Measurements from ENCODE around the gene PMEPA1.

DNA sequence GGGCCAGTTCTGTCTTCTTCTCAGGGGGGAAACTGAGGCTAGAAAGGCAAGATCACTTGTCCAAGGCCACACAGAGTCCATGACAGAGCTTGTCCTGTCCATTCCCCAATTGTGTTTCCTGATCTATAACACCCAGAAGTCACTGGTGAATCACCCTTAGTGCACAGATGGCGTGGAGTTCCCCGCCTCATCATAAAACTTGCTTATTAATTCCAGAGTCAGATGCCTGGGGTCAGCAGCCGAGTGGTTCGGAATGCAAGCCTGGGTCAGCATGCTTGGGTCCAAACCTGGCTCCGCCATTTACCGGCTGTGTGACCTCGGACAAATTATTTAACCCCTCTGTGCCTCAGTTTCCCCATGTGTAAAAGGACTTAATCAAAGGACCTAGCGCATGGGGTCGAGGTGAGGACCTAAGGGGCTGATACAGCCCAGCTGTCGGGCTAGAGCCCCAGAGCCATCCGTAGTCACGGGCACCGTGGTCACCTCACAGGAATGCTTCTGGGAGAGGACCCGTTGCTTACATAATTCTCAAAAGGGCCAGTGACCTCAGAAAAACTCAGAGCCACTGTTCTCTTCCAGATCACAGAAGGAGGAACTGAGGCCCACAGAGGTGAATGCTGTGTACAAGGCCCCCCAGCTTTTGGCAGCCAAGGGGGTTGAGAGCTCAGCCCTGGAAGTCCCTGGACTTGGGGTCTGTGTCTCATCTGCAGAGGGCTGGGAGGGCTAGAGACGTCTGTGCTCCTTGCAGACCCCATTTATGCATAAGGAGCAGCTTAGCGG lies 88.2 kb downstream of the PMEPA1 start:
- TF ChIP-seq, protein P1, sequence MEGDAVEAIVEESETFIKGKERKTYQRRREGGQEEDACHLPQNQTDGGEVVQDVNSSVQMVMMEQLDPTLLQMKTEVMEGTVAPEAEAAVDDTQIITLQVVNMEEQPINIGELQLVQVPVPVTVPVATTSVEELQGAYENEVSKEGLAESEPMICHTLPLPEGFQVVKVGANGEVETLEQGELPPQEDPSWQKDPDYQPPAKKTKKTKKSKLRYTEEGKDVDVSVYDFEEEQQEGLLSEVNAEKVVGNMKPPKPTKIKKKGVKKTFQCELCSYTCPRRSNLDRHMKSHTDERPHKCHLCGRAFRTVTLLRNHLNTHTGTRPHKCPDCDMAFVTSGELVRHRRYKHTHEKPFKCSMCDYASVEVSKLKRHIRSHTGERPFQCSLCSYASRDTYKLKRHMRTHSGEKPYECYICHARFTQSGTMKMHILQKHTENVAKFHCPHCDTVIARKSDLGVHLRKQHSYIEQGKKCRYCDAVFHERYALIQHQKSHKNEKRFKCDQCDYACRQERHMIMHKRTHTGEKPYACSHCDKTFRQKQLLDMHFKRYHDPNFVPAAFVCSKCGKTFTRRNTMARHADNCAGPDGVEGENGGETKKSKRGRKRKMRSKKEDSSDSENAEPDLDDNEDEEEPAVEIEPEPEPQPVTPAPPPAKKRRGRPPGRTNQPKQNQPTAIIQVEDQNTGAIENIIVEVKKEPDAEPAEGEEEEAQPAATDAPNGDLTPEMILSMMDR (conservative IDR thresholded peaks at IDR 0.05; ENCODE audit: low read depth in 2 of 2), result no peak
- no peak for TF ChIP-seq EZH2phosphoT487 (IDR thresholded peaks at IDR 0.05; ENCODE audit: unreplicated experiment)
- TF ChIP-seq NANOG (IDR thresholded peaks at IDR 0.05; ENCODE audit: borderline replicate concordance), result no peak
- no peak for TF ChIP-seq REST (IDR thresholded peaks at IDR 0.05; ENCODE audit: unreplicated experiment)
- TF ChIP-seq EZH2 (IDR thresholded peaks at IDR 0.05; ENCODE audit: low read depth, unreplicated experiment), result no peak
- no peak for TF ChIP-seq POLR2AphosphoS5 (IDR thresholded peaks at IDR 0.05; ENCODE audit: low read depth)
- no peak for TF ChIP-seq ZNF331 (CRISPR knock-in tag; IDR thresholded peaks at IDR 0.05; ENCODE audit: low read depth)
- TF ChIP-seq CREB1 (CRISPR knock-in tag; IDR thresholded peaks at IDR 0.05; ENCODE audit: low read depth), result no peak
- no peak for TF ChIP-seq JUNB (IDR thresholded peaks at IDR 0.05; ENCODE audit: unreplicated experiment)
- no peak for TF ChIP-seq STAT1 (IDR thresholded peaks at IDR 0.05; ENCODE audit: unreplicated experiment)

Data from GM23338 (cell line).